Measurements from ENCODE around the gene DDB1.

GRCh38 chr11:61359516-61359915 lies 26.6 kb upstream of the DDB1 start:
- TF ChIP-seq, protein P1, sequence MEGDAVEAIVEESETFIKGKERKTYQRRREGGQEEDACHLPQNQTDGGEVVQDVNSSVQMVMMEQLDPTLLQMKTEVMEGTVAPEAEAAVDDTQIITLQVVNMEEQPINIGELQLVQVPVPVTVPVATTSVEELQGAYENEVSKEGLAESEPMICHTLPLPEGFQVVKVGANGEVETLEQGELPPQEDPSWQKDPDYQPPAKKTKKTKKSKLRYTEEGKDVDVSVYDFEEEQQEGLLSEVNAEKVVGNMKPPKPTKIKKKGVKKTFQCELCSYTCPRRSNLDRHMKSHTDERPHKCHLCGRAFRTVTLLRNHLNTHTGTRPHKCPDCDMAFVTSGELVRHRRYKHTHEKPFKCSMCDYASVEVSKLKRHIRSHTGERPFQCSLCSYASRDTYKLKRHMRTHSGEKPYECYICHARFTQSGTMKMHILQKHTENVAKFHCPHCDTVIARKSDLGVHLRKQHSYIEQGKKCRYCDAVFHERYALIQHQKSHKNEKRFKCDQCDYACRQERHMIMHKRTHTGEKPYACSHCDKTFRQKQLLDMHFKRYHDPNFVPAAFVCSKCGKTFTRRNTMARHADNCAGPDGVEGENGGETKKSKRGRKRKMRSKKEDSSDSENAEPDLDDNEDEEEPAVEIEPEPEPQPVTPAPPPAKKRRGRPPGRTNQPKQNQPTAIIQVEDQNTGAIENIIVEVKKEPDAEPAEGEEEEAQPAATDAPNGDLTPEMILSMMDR (conservative IDR thresholded peaks at IDR 0.05 in 1 of 2, IDR thresholded peaks at IDR 0.05 in 1 of 2; ENCODE audit: extremely low read depth in 1 of 2, insufficient read depth in 1 of 2, low read depth in 1 of 2, low read length in 2 of 2) = no peak
- no peak for TF ChIP-seq EZH2 (IDR thresholded peaks at IDR 0.05; ENCODE audit: borderline replicate concordance, low read length)
